HUES6 (cell line): ENCODE measurements around the gene RPS14.

Experiments
- H3K27ac ChIP-seq: 2 replicates; pipeline ENCODE4 v1.7.0; 2013; ENCODE audit warnings: low read depth, mild to moderate bottlenecking, low read length, inconsistent platforms
- H3K27me3 ChIP-seq: 2 replicates; pipeline ENCODE4 v1.6.1; 2013; ENCODE audit warnings: low read length; ENCODE audit not compliant: control insufficient read depth, insufficient read depth
- H3K36me3 ChIP-seq: 2 replicates; pipeline ENCODE4 v1.6.1; 2013; ENCODE audit warnings: low read length; ENCODE audit not compliant: control insufficient read depth, insufficient read depth
- H3K4me1 ChIP-seq: 2 replicates; pipeline ENCODE4 v1.6.1; 2013; ENCODE audit warnings: low read length; ENCODE audit not compliant: control insufficient read depth, insufficient read depth
- H3K4me3 ChIP-seq: 2 replicates; pipeline ENCODE4 v1.5.1; 2013; ENCODE audit warnings: low read depth, low read length
- H3K9ac ChIP-seq: one replicate; pipeline ENCODE4 v1.6.1; 2013; ENCODE audit warnings: mild to moderate bottlenecking, low read length
- H3K9me3 ChIP-seq: 2 replicates; pipeline ENCODE4 v1.6.1; 2013; ENCODE audit warnings: low read depth, low read length; ENCODE audit not compliant: control insufficient read depth, insufficient read depth

Gene RPS14

GRCh38 chr5:150449517-150450339 is at the start of gene RPS14:
TSS of gene RPS14 (minus strand) at chr5:150449739. CDS start at chr5:150447733, 2,006 bp downstream.
- Histone ChIP-seq H3K27me3 (no peaks in the 10 kb centered on the region), H3K36me3 (peaks cover 47% of the 10 kb centered on the region), H3K9ac (peak within 1 kb of the TSS; percentile 99), H3K4me1 (peaks cover 22% of the 10 kb centered on the region), H3K9me3 (no peaks in the 10 kb centered on the region), H3K27ac (peak within 1 kb of the TSS; percentile 99), H3K4me3 (peak within 1 kb of the TSS; percentile 85)

GRCh38 chr5:150498971-150499370 is 49.4 kb upstream of the RPS14 start:
- Histone ChIP-seq H3K27me3 (no peaks in the 10 kb centered on the region), H3K27ac (no peak overlapping the region), H3K9ac (no peak overlapping the region), H3K9me3 (no peaks in the 10 kb centered on the region), H3K36me3 (peaks cover 8% of the 10 kb centered on the region; the same call in 1 of the 2 replicates), H3K4me1 (peaks cover 33% of the 10 kb centered on the region), H3K4me3 (no peak overlapping the region)

- Histone ChIP-seq H3K4me1 (peaks cover 33% of the 10 kb centered on the region), H3K9ac (no peak overlapping the region), H3K9me3 (no peaks in the 10 kb centered on the region), H3K27ac (no peak overlapping the region), H3K4me3 (no peak overlapping the region), H3K36me3 (peaks cover 10% of the 10 kb centered on the region; the same call in 1 of the 2 replicates), H3K27me3 (no peaks in the 10 kb centered on the region)
Measured at GRCh38 chr5:150498501-150498900, 49.0 kb upstream of the RPS14 start.

- H3K4me1 ChIP-seq = peaks cover 33% of the 10 kb centered on the region
- no peak overlapping the region for H3K9ac ChIP-seq
- H3K9me3 ChIP-seq = no peaks in the 10 kb centered on the region
- H3K27ac ChIP-seq = no peak overlapping the region
- no peaks in the 10 kb centered on the region for H3K27me3 ChIP-seq
- H3K36me3 ChIP-seq = peaks cover 10% of the 10 kb centered on the region; the same call in 1 of the 2 replicates
- no peak overlapping the region for H3K4me3 ChIP-seq
Measured at GRCh38 chr5:150497989-150498317, 48.4 kb upstream of the RPS14 start.

- H3K9me3 ChIP-seq = no peaks in the 10 kb centered on the region
- no peak overlapping the region for H3K9ac ChIP-seq
- H3K4me3 ChIP-seq = no peak overlapping the region
- peaks cover 15% of the 10 kb centered on the region; the same call in 1 of the 2 replicates for H3K36me3 ChIP-seq
- H3K27ac ChIP-seq = no peak overlapping the region
- H3K27me3 ChIP-seq = no peaks in the 10 kb centered on the region
- peaks cover 38% of the 10 kb centered on the region for H3K4me1 ChIP-seq
Measured at GRCh38 chr5:150497274-150497988, 47.9 kb upstream of the RPS14 start.

- H3K4me3 ChIP-seq = no peak overlapping the region
- H3K9ac ChIP-seq = no peak overlapping the region
- H3K27ac ChIP-seq = no peak overlapping the region
- peaks cover 41% of the 10 kb centered on the region for H3K4me1 ChIP-seq
- no peaks in the 10 kb centered on the region for H3K9me3 ChIP-seq
- H3K27me3 ChIP-seq = no peaks in the 10 kb centered on the region
- peaks cover 21% of the 10 kb centered on the region for H3K36me3 ChIP-seq
Measured at GRCh38 chr5:150496534-150496933, 47.0 kb upstream of the RPS14 start.

- H3K27me3 ChIP-seq = no peaks in the 10 kb centered on the region
- no peak overlapping the region for H3K27ac ChIP-seq
- H3K4me3 ChIP-seq = no peak overlapping the region
Measured at GRCh38 chr5:150496098-150496497, 46.6 kb upstream of the RPS14 start.

GRCh38 chr5:150492621-150493020 is 43.1 kb upstream of the RPS14 start:
- H3K27me3 ChIP-seq = no peaks in the 10 kb centered on the region
- peaks cover 59% of the 10 kb centered on the region for H3K4me1 ChIP-seq
- H3K36me3 ChIP-seq = peaks cover 14% of the 10 kb centered on the region; the same call in 1 of the 2 replicates
- no peak overlapping the region for H3K9ac ChIP-seq
- no peaks in the 10 kb centered on the region for H3K9me3 ChIP-seq
- H3K27ac ChIP-seq = 0 out of 2 replicates have a peak overlapping the region, but pooled peaks have one; percentile 56
- H3K4me3 ChIP-seq = no peak overlapping the region

More at GRCh38 chr5:150496098-150496497, 46.6 kb upstream of the RPS14 start:
- H3K9ac ChIP-seq = no peak overlapping the region
- H3K36me3 ChIP-seq = peaks cover 20% of the 10 kb centered on the region
- no peaks in the 10 kb centered on the region for H3K9me3 ChIP-seq
- H3K4me1 ChIP-seq = peaks cover 45% of the 10 kb centered on the region

- Histone ChIP-seq H3K36me3 (peaks cover 14% of the 10 kb centered on the region; the same call in 1 of the 2 replicates), H3K9me3 (no peaks in the 10 kb centered on the region), H3K27ac (0 out of 2 replicates have a peak overlapping the region, but pooled peaks have one; percentile 56), H3K27me3 (no peaks in the 10 kb centered on the region), H3K4me1 (peaks cover 61% of the 10 kb centered on the region), H3K9ac (no peak overlapping the region), H3K4me3 (no peak overlapping the region)
Measured at GRCh38 chr5:150491876-150492275, 42.3 kb upstream of the RPS14 start.

- H3K9ac ChIP-seq = peak overlapping the region; percentile 23
- no peaks in the 10 kb centered on the region for H3K9me3 ChIP-seq
- H3K27ac ChIP-seq = no peak overlapping the region
- H3K27me3 ChIP-seq = no peaks in the 10 kb centered on the region
- H3K4me1 ChIP-seq = peaks cover 61% of the 10 kb centered on the region
- H3K36me3 ChIP-seq = peaks cover 14% of the 10 kb centered on the region; the same call in 1 of the 2 replicates
- no peak overlapping the region for H3K4me3 ChIP-seq
Measured at GRCh38 chr5:150490754-150491153, 41.2 kb upstream of the RPS14 start.

GRCh38 chr5:150490296-150490669 is 40.7 kb upstream of the RPS14 start:
- peaks cover 14% of the 10 kb centered on the region; the same call in 1 of the 2 replicates for H3K36me3 ChIP-seq
- no peak overlapping the region for H3K27ac ChIP-seq
- no peak overlapping the region for H3K4me3 ChIP-seq
- no peak overlapping the region for H3K9ac ChIP-seq
- no peaks in the 10 kb centered on the region for H3K9me3 ChIP-seq
- peaks cover 61% of the 10 kb centered on the region for H3K4me1 ChIP-seq
- H3K27me3 ChIP-seq = no peaks in the 10 kb centered on the region
